Measurements from ENCODE around the gene DCBLD2. TPM values are rescaled to one million over a fixed set of nuclear protein-coding genes. Genes with fewer than 3 reads are reported as not detected.

DCBLD2 gene
- total RNA-seq, 1 donor from 2014 or later = 57.9 TPM

DNA sequence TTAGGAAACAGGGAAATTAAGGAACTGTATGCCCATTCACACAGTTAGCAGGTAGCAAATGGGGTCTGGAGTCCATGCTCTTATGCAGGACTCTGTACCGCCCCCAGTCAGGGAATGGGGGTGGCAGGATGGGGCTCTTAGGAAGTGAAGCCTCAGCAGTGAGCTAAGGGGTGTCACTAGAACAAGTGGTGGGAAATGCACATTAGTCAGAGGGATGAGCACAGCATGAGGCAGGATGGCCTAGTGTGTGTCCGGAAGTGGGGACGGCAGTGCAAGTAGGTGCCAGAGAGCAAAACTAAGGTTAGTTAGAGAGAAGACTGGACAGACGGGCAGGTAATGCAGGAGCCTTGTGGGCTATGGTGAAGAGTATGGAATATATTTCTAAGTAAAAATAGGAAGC, 77.7 kb downstream of the DCBLD2 start:
- no peak for DNase-seq (ENCODE audit: low spot score in 2 of 2, unreplicated experiment in 2 of 2)
- Mint-ChIP-seq H3K4me3 (no peak overlapping the region), H3K27ac (no peak overlapping the region), H3K27me3 (ENCODE audit: low read depth) (no peaks in the 10 kb centered on the region), H3K4me1 (peaks cover 3% of the 10 kb centered on the region), H3K36me3 (peaks cover 6% of the 10 kb centered on the region), H3K9me3 (peaks cover 2% of the 10 kb centered on the region)
- TF ChIP-seq, protein P1, sequence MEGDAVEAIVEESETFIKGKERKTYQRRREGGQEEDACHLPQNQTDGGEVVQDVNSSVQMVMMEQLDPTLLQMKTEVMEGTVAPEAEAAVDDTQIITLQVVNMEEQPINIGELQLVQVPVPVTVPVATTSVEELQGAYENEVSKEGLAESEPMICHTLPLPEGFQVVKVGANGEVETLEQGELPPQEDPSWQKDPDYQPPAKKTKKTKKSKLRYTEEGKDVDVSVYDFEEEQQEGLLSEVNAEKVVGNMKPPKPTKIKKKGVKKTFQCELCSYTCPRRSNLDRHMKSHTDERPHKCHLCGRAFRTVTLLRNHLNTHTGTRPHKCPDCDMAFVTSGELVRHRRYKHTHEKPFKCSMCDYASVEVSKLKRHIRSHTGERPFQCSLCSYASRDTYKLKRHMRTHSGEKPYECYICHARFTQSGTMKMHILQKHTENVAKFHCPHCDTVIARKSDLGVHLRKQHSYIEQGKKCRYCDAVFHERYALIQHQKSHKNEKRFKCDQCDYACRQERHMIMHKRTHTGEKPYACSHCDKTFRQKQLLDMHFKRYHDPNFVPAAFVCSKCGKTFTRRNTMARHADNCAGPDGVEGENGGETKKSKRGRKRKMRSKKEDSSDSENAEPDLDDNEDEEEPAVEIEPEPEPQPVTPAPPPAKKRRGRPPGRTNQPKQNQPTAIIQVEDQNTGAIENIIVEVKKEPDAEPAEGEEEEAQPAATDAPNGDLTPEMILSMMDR (IDR thresholded peaks at IDR 0.05; ENCODE audit: unreplicated experiment) = no peak

DNA sequence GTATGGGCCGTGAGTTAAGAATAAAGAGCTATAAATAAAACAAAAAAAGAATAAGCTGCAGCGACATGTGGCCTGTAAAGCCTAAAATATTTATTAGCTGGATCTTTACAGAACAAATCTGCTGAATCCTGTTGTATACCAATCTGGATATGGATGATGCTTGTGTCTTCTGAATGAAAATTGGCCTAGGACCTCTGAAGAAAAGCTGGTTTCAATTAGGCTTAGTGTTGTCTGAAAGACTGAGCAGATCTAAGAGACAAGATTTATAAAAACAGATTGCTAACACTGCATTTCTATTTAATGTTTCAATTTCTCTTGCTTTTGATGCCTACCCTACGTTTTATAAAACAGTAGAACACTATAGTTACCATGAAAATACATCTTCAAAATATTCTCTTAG, 80.4 kb downstream of the DCBLD2 start:
- H3K9me3 Mint-ChIP-seq = no peaks in the 10 kb centered on the region
- peaks cover 15% of the 10 kb centered on the region for H3K36me3 Mint-ChIP-seq
- H3K27me3 Mint-ChIP-seq (ENCODE audit: low read depth) = no peaks in the 10 kb centered on the region
- TF ChIP-seq, protein P1 (IDR thresholded peaks at IDR 0.05; ENCODE audit: unreplicated experiment) = no peak
- DNase-seq (ENCODE audit: low spot score in 2 of 2, unreplicated experiment in 2 of 2) = no peak
- no peak overlapping the region for H3K4me3 Mint-ChIP-seq
- no peaks in the 10 kb centered on the region for H3K4me1 Mint-ChIP-seq
- H3K27ac Mint-ChIP-seq = no peak overlapping the region

DNA sequence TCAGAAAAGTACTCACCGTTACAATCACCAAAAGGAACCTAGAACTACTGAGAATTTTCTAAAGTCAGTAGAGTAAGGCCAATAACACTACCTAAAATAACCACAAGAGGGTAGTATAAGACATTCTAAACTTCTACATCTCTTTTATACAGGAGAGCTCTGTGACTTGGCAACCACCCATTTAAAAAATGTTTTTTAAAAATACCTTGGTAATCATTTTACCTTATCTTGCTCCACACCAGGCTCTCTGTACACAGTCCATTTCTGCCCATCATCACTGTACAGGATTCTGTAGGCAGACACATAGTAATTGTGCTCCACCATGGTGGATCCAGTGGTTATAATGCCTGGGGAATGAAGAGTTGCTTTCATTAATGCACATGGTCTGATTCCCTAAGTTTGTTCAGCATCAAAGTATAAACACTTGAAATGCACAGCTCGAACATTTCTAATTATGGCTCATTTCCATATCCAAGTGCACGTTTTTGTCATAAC, 83.9 kb downstream of the DCBLD2 start:
- H3K9me3 Mint-ChIP-seq = no peaks in the 10 kb centered on the region
- H3K36me3 Mint-ChIP-seq = peaks cover 20% of the 10 kb centered on the region
- H3K4me1 Mint-ChIP-seq = no peaks in the 10 kb centered on the region
- TF ChIP-seq, protein P1 (IDR thresholded peaks at IDR 0.05; ENCODE audit: unreplicated experiment) = peak; percentile 83
- no peak overlapping the region for H3K4me3 Mint-ChIP-seq
- no peak for DNase-seq (ENCODE audit: low spot score in 2 of 2, unreplicated experiment in 2 of 2)
- H3K27me3 Mint-ChIP-seq (ENCODE audit: low read depth) = no peaks in the 10 kb centered on the region
- no peak overlapping the region for H3K27ac Mint-ChIP-seq

DNA sequence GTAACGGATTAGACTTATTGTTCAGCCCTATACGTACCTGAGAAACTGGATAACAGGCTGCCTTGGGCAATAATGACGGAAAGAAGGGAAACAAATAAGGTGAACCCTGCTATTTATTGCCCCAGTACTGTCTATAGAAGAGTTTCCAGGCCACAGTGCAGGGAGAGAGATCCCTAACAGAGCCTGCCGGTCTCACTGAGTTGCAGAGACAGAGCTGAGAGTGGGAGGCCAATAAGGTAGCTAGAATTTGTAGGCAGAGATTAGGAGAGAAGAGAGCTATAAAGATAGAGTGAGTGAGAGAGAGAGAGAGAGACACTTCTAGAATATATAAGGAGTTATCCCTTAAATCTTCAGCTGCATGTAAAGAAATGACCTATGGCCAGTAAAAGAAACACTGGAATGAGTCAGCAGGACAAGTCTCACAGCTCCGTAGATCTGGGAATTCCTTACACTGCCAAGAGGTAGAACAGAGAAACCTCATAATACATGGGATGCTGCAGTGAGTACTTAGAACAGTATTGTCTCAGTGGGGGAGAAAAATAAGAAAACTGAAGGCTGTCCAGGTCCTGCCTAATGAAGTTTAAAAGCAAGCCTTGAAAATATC, 86.6 kb downstream of the DCBLD2 start:
- H3K9me3 Mint-ChIP-seq = no peaks in the 10 kb centered on the region
- no peaks in the 10 kb centered on the region for H3K4me1 Mint-ChIP-seq
- H3K36me3 Mint-ChIP-seq = peaks cover 15% of the 10 kb centered on the region
- TF ChIP-seq, protein P1 (IDR thresholded peaks at IDR 0.05; ENCODE audit: unreplicated experiment) = no peak
- DNase-seq (ENCODE audit: low spot score in 2 of 2, unreplicated experiment in 2 of 2) = no peak
- H3K4me3 Mint-ChIP-seq = no peak overlapping the region
- no peak overlapping the region for H3K27ac Mint-ChIP-seq
- H3K27me3 Mint-ChIP-seq (ENCODE audit: low read depth) = no peaks in the 10 kb centered on the region

DNA sequence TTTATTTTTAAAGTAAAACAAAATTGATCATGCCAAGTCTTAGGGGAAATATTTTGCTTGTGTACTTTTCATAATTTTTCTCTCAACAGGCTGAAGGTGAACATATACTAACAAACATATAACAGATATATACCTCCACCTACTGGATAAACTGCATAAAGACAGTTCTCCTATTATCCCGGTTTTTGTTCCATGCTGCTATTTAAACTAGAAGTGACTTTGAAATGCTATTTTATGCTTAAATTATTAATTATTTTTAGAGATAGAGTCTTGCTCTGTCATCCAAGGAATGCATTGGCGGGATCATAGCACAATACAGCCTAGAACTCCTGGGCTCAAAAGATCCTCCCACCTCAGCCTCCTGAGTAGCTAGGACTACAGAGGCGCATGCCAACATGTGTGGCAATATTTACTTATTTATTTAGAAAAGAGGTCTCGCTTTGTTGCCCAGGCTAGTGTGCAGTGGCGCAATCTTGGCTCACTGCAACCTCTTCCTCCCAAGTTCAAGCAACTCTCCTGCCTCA, 88.6 kb downstream of the DCBLD2 start:
- no peak overlapping the region for H3K27ac Mint-ChIP-seq

More for the DNA sequence above, 88.6 kb downstream of the DCBLD2 start:
- TF ChIP-seq, protein P1 (IDR thresholded peaks at IDR 0.05; ENCODE audit: unreplicated experiment) = peak; percentile 72
- Mint-ChIP-seq H3K36me3 (peaks cover 19% of the 10 kb centered on the region), H3K4me1 (no peaks in the 10 kb centered on the region), H3K9me3 (no peaks in the 10 kb centered on the region), H3K27me3 (ENCODE audit: low read depth) (no peaks in the 10 kb centered on the region), H3K4me3 (no peak overlapping the region)
- DNase-seq (ENCODE audit: low spot score in 2 of 2, unreplicated experiment in 2 of 2) = no peak

Data from mesothelial cell of epicardium (in vitro differentiated cells).